Common myeloid progenitor, CD34-positive (primary cell): ENCODE data around the gene SLC25A22.

Experiments used
- CTCF ChIA-PET: fragments of 350-600 bp; sonication (Branson Sonifier 250); formaldehyde crosslinking; loops from one replicate; lab custom pipeline; 2021; ENCODE audit warnings: antibody characterized with exemption; lab: Charles Lee
- POLR2A ChIA-PET: fragments of 350-600 bp; sonication (Branson Sonifier 250); formaldehyde crosslinking; loops from one replicate; lab custom pipeline; 2021; ENCODE audit warnings: antibody characterized with exemption; lab: Charles Lee
- DNase-seq, 3 donors: peaks; one replicate each; pipeline versions ENCODE4 v3.0.0 to v3.0.0-alpha.2; 2013
- H3K27ac ChIP-seq, 2 experiments: 1 replicate in 1 of 2; 2 replicates in 1 of 2; pipeline ENCODE4 v1.7.0; 2013; ENCODE audit warnings: inconsistent platforms in 2 of 2, low read length in 2 of 2, mild to moderate bottlenecking in 2 of 2, low read depth in 1 of 2, moderate library complexity in 1 of 2; ENCODE audit not compliant: severe bottlenecking in 2 of 2, insufficient read depth in 1 of 2, poor library complexity in 1 of 2
- H3K27me3 ChIP-seq, 5 experiments: replicated peaks in 2 of 5; 1 replicate in 3 of 5; 2 replicates in 2 of 5; pipeline versions ENCODE4 v1.6.1 to v1.7.0; 2013; ENCODE audit warnings: low read length in 4 of 5, mild to moderate bottlenecking in 2 of 5, moderate library complexity in 2 of 5, inconsistent platforms in 1 of 5; ENCODE audit not compliant: insufficient read depth in 5 of 5, control insufficient read depth in 4 of 5
- H3K36me3 ChIP-seq, 4 experiments: 1 replicate in 2 of 4; 2 replicates in 2 of 4; pipeline versions ENCODE4 v1.6.1 to v1.7.0; 2013; ENCODE audit warnings: low read length in 3 of 4, control low read depth in 1 of 4, mild to moderate bottlenecking in 1 of 4; ENCODE audit not compliant: control insufficient read depth in 4 of 4, insufficient read depth in 4 of 4
- H3K4me1 ChIP-seq, 4 experiments: 1 replicate in 3 of 4; 2 replicates in 1 of 4; pipeline versions ENCODE4 v1.6.1 to v1.7.1; 2013; ENCODE audit warnings: low read length in 3 of 4, mild to moderate bottlenecking in 3 of 4, control low read depth in 1 of 4, inconsistent platforms in 1 of 4, moderate library complexity in 1 of 4; ENCODE audit not compliant: control insufficient read depth in 4 of 4, insufficient read depth in 4 of 4; ENCODE audit errors: control extremely low read depth in 1 of 4
- H3K4me3 ChIP-seq, 7 experiments: 1 replicate in 4 of 7; 2 replicates in 3 of 7; pipeline versions ENCODE4 v1.5.1 to v1.7.0; 2013; ENCODE audit warnings: mild to moderate bottlenecking in 7 of 7, low read length in 6 of 7, moderate library complexity in 6 of 7, inconsistent platforms in 2 of 7, low read depth in 2 of 7, control low read depth in 1 of 7; ENCODE audit not compliant: insufficient read depth in 4 of 7, control insufficient read depth in 1 of 7; ENCODE audit errors: extremely low read depth in 1 of 7
- H3K9me3 ChIP-seq, 5 experiments: 1 replicate in 4 of 5; 2 replicates in 1 of 5; pipeline versions ENCODE4 v1.6.1 to v1.7.1; 2013; ENCODE audit warnings: low read length in 4 of 5, mild to moderate bottlenecking in 2 of 5, inconsistent platforms in 1 of 5, low read depth in 1 of 5, moderate library complexity in 1 of 5; ENCODE audit not compliant: control insufficient read depth in 4 of 5, insufficient read depth in 2 of 5; ENCODE audit errors: control extremely low read depth in 1 of 5
- WGBS: methylation state at CpG from one replicate; pipeline ENCODE4 v1.1.5; 2013; ENCODE audit not compliant: insufficient coverage; 5-methylcytosine and 5-hydroxymethylcytosine counted together

The SLC25A22 gene

GRCh38 chr11:812390-812789 is 14.3 kb upstream of the SLC25A22 start:
- peaks cover 8 to 33% (median 23%) of the 10 kb centered on the region in 4 experiments for H3K4me1 ChIP-seq
- H3K27ac ChIP-seq, result no peak overlapping the region
- whole genome bisulfite sequencing, result 100% methylated on average over 3 of the region's 3 CpGs
- H3K9me3 ChIP-seq, result no peaks in the 10 kb centered on the region
- no peaks in the 10 kb centered on the region for H3K27me3 ChIP-seq
- H3K4me3 ChIP-seq, result no peak overlapping the region
- POLR2A ChIA-PET, result interaction anchor here (1.1 to 1.5 kb wide), 2 partner anchors 9 to 22 kb away, joined by 3 to 4 read pairs; no protein-coding TSS in a partner anchor
- peaks cover 5 to 36% (median 29%) of the 10 kb centered on the region in 4 experiments for H3K36me3 ChIP-seq
- no peak for DNase-seq
- CTCF ChIA-PET, result interaction anchor here (1.1 to 2.6 kb wide), 4 partner anchors 7 to 28 kb away, joined by 3 to 9 read pairs (median 4); no protein-coding TSS in a partner anchor

- H3K27me3 ChIP-seq, result no peaks in the 10 kb centered on the region
Measured at GRCh38 chr11:811446-812245, 13.6 kb upstream of the SLC25A22 start.

DNA sequence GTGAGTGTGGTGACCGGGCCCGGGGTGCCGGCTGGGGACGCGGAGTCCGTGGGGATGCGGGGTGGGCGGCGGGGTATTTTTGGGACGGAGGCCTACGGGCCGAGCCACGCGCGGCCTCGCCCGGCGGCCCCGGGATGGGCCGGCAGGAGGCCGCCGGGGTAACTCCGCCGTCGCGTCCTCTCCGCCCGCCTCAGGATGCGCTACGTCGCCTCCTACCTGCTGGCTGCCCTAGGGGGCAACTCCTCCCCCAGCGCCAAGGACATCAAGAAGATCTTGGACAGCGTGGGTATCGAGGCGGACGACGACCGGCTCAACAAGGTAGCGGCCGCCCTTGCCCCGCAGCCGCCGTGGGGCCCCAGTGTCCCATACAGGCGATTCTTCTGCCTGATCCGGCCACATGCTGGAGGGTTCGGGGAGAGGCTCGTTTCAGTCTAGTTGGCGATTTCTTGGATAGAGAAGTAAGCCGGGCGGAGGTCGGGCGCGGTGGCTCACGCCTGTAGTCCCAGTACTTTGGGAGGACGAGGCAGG is 12.0 kb upstream of the SLC25A22 start:
- no peaks in the 10 kb centered on the region for H3K9me3 ChIP-seq
- peak overlapping the region; percentile 75 to 99 (median 94) for H3K4me3 ChIP-seq
- peaks cover 5 to 31% (median 28%) of the 10 kb centered on the region in 4 experiments for H3K36me3 ChIP-seq
- WGBS, result under 1% methylated on average over 34 of the region's 55 CpGs
- no peaks in the 10 kb centered on the region for H3K27me3 ChIP-seq
- CTCF ChIA-PET, result interaction anchor here (0.6 to 2.6 kb wide), 6 partner anchors 9 to 233 kb away, joined by 3 to 10 read pairs (median 5); partner anchors contain the start of gene PNPLA2
- H3K4me1 ChIP-seq, result peaks cover 8 to 41% (median 27%) of the 10 kb centered on the region in 4 experiments
- POLR2A ChIA-PET, result interaction anchor here (1.0 to 2.0 kb wide), 4 partner anchors 9 to 101 kb away, joined by 3 to 17 read pairs (median 4); partner anchors contain the start of genes CHID1 and PNPLA2
- H3K27ac ChIP-seq, result peak overlapping the region; percentile 86 to 97
- no peak for DNase-seq

More at GRCh38 chr11:811446-812245, 13.6 kb upstream of the SLC25A22 start:
- peak overlapping the region in 4 of 7 experiments; percentile 94 to 99 (median 96) for H3K4me3 ChIP-seq
- CTCF ChIA-PET, result interaction anchor here (0.7 to 2.6 kb wide), 6 partner anchors 8 to 27 kb away, joined by 3 to 10 read pairs (median 4); no protein-coding TSS in a partner anchor
- DNase-seq, result peak in 1 of 3 donors; percentile 38
- POLR2A ChIA-PET, result interaction anchor here (1.1 to 1.5 kb wide), 2 partner anchors 10 to 23 kb away, joined by 3 to 4 read pairs; no protein-coding TSS in a partner anchor
- H3K27ac ChIP-seq, result peak overlapping the region; percentile 12 to 97
- H3K4me1 ChIP-seq, result peaks cover 8 to 33% (median 23%) of the 10 kb centered on the region in 4 experiments
- H3K9me3 ChIP-seq, result no peaks in the 10 kb centered on the region
- 87% methylated on average over 12 of the region's 14 CpGs for WGBS
- peaks cover 5 to 36% (median 29%) of the 10 kb centered on the region in 4 experiments for H3K36me3 ChIP-seq

GRCh38 chr11:809287-810039 is 11.4 kb upstream of the SLC25A22 start, which contains the start of gene RPLP2:
RPLP2 (plus strand) TSS chr11:809967; CDS start chr11:810235, 268 bp downstream.
- under 1% methylated on average over 70 of the region's 81 CpGs for WGBS
- Histone ChIP-seq H3K4me3 (peak within 1 kb of the TSS; percentile 75 to 99 (median 94)), H3K36me3 (peaks cover 5 to 31% (median 27%) of the 10 kb centered on the region in 4 experiments), H3K27me3 (no peaks in the 10 kb centered on the region), H3K27ac (peak within 1 kb of the TSS; percentile 86 to 97), H3K9me3 (no peaks in the 10 kb centered on the region), H3K4me1 (peaks cover 8 to 45% (median 31%) of the 10 kb centered on the region in 4 experiments)
- ChIA-PET CTCF (interaction anchor here (0.7 to 1.7 kb wide), 3 partner anchors 10 to 20 kb away, joined by 3 to 7 read pairs (median 3); partner anchors contain the start of gene PNPLA2), POLR2A (interaction anchor here (0.9 to 2.0 kb wide), 5 partner anchors 10 to 101 kb away, joined by 3 to 17 read pairs (median 3); partner anchors contain the start of genes CHID1, PNPLA2 and POLR2L)
- DNase-seq, result peak; percentile 96 to 98 (median 98)

DNA sequence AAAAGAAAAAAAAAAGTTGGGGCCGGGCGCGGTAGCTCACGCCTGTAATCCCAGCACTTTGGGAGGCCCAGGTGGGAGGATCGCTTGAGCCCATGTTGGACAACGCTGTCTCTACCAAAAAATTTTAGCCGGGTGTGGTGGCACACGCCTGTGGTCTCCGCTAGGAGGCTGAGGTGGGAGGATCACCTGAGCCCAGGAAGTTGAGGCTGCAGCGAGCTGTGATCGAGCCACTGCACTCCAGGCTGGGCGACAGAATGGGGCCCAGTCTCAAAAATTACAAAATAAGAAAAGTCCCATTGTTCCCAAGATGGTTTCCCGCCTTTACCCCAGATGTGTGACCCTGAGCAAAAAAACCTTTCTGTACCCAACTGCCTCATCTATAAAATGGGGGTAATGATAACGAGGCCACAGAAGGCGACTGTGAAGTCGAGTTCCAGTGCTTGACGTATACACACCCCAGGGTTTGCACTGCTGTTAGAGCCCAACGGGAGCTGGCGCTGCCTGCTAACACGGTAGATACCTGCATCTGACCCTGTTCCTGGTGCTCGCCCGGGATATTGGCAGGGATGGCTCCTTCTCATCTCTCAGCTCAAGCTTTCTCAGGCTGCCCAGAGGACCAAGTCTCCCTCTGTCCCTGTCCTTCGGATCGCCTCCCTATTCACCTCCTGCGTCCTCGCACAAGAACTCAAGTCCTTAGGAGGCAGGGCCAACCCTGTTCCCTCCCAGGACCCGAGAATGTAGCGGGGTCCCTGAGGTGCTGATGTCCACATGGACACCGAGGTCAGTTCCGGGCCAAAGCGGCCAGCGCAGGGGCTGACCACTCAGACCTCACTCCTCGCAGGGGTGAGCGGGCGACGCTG is 10.6 kb upstream of the SLC25A22 start:
- peaks cover 8 to 53% (median 39%) of the 10 kb centered on the region in 4 experiments for H3K4me1 ChIP-seq
- WGBS, result 36% methylated on average over 36 of the region's 36 CpGs
- peak overlapping the region; percentile 86 to 97 for H3K27ac ChIP-seq
- no peaks in the 10 kb centered on the region for H3K27me3 ChIP-seq
- POLR2A ChIA-PET, result interaction anchor here (0.9 to 2.0 kb wide), 5 partner anchors 11 to 102 kb away, joined by 3 to 17 read pairs (median 3); partner anchors contain the start of genes CHID1, PNPLA2 and POLR2L
- H3K4me3 ChIP-seq, result peak overlapping the region; percentile 75 to 99 (median 94)
- CTCF ChIA-PET, result interaction anchor here (0.9 to 1.7 kb wide), 2 partner anchors 10 to 21 kb away, joined by 3 to 7 read pairs; partner anchors contain the start of gene PNPLA2
- H3K9me3 ChIP-seq, result no peaks in the 10 kb centered on the region
- H3K36me3 ChIP-seq, result peaks cover 5 to 28% (median 24%) of the 10 kb centered on the region in 4 experiments
- DNase-seq, result no peak
